Natural killer cell (primary cell): ENCODE results near the gene TUBB. TPM values are rescaled to one million over a fixed set of nuclear protein-coding genes. Genes with fewer than 3 reads are reported as not detected.
"Not testable (repeated sequence)": the region's sequence is repeated elsewhere in the genome, so short reads cannot be mapped to it uniquely, and the experiment has no call there.

Source experiments
- ATAC-seq, 3 donors: fragments of 150-1000 bp in 2 of 3; fragments of 200-7000 bp in 1 of 3; cut with Tn5 transposase; 1 replicate in 1 of 3; 2 replicates in 2 of 3; pipeline ENCODE4 v1.10.0; 2021; ENCODE audit warnings: mild to moderate bottlenecking in 2 of 3, moderate library complexity in 2 of 3
- DNase-seq, 2 donors: peaks; one replicate each; pipeline versions ENCODE4 v3.0.0 to v3.0.0-alpha.2; 2013 to 2021; ENCODE audit warnings: mixed read lengths in 1 of 2
- H3K27ac ChIP-seq: one replicate; pipeline ENCODE4 v1.5.1; 2013; ENCODE audit warnings: mild to moderate bottlenecking, low read length
- H3K27me3 ChIP-seq: one replicate; pipeline ENCODE4 v1.6.1; 2013; ENCODE audit warnings: low read length; ENCODE audit not compliant: control insufficient read depth, insufficient read depth
- H3K36me3 ChIP-seq: one replicate; pipeline ENCODE4 v1.6.1; 2013; ENCODE audit warnings: low read length; ENCODE audit not compliant: control insufficient read depth, insufficient read depth
- H3K4me1 ChIP-seq: one replicate; pipeline ENCODE4 v1.6.1; 2013; ENCODE audit warnings: low read length; ENCODE audit not compliant: control insufficient read depth, insufficient read depth
- H3K4me3 ChIP-seq: one replicate; pipeline ENCODE4 v1.5.1; 2013; ENCODE audit warnings: low read length
- H3K9me3 ChIP-seq: one replicate; pipeline ENCODE4 v1.6.1; 2013; ENCODE audit warnings: low read length; ENCODE audit not compliant: control insufficient read depth, insufficient read depth
- H3K27ac Mint-ChIP-seq, 2 donors: one replicate each; pipeline ENCODE4 v1.8.0; 2022; ENCODE audit warnings: mild to moderate bottlenecking in 2 of 2, mixed read lengths in 2 of 2, moderate library complexity in 1 of 2
- H3K27me3 Mint-ChIP-seq, 2 donors: one replicate each; pipeline ENCODE4 v1.8.0; 2022; ENCODE audit warnings: low read depth in 2 of 2, mixed read lengths in 2 of 2
- H3K36me3 Mint-ChIP-seq: one replicate; pipeline ENCODE4 v1.8.0; 2022; ENCODE audit warnings: mixed read lengths
- H3K4me1 Mint-ChIP-seq, 2 donors: one replicate each; pipeline ENCODE4 v1.8.0; 2022; ENCODE audit warnings: mixed read lengths in 2 of 2
- H3K4me3 Mint-ChIP-seq: one replicate; pipeline ENCODE4 v1.8.0; 2022; ENCODE audit warnings: mild to moderate bottlenecking, moderate library complexity, mixed read lengths
- H3K9me3 Mint-ChIP-seq, 2 donors: one replicate each; pipeline ENCODE4 v1.8.0; 2022; ENCODE audit warnings: mixed read lengths in 2 of 2
- CTCF ChIP-seq: fragments of 200-600 bp; IDR thresholded peaks from one replicate; pipeline ENCODE4 v1.8.0; 2022; ENCODE audit warnings: antibody characterized with exemption
- WGBS: methylation state at CpG from one replicate; pipeline ENCODE4 v1.1.7; 2013; ENCODE audit warnings: missing lambda C conversion rate; ENCODE audit not compliant: insufficient coverage; 5-methylcytosine and 5-hydroxymethylcytosine counted together
- intact Hi-C: fragments of 100-400 bp; cut with micrococcal nuclease; formaldehyde crosslinking; loops from one replicate; pipeline ENCODE4 v1.14.2; 2022
- total RNA-seq, 4 donors: library from RNA; stranded (reverse); fragments of 120-200 nt in 1 of 4; gene quantifications; one replicate each; pipeline versions ENCODE4 v1.2.3 to v1.2.4, GENCODE V29; 2013 to 2022

The TUBB gene
- total RNA-seq, 3 donors from 2014 or later (not counting 1 experiment from before 2014, with no cell fraction given), result 121 to 168 (median 127) TPM

- Histone ChIP-seq H3K27me3 (no peaks in the 10 kb centered on the region), H3K4me3 (no peak overlapping the region), H3K27ac (no peak overlapping the region), H3K4me1 (no peaks in the 10 kb centered on the region), H3K9me3 (no peaks in the 10 kb centered on the region), H3K36me3 (no peaks in the 10 kb centered on the region)
- no peaks in the 10 kb centered on the region for H3K36me3 Mint-ChIP-seq
- H3K27me3 Mint-ChIP-seq, result peaks cover 3% of the 10 kb centered on the region in 2 donors
- DNase-seq, result no peak
- WGBS, result 63% methylated on average over 12 of the region's 12 CpGs
- intact Hi-C loops, result no loop called here
- no peaks in the 10 kb centered on the region for H3K9me3 Mint-ChIP-seq
- peaks cover 0 to 6% of the 10 kb centered on the region in 2 donors for H3K4me1 Mint-ChIP-seq
- no peak for TF ChIP-seq CTCF
- no peak overlapping the region for H3K4me3 Mint-ChIP-seq
- peak in 1 of 3 donors; percentile 43 for ATAC-seq
- H3K27ac Mint-ChIP-seq, result no peak overlapping the region
These were observed 32.2 kb downstream of the TUBB start for GRCh38 chr6:30752157-30752927.

GRCh38 chr6:30754631-30755030, 34.5 kb downstream of the TUBB start:
- Histone ChIP-seq H3K4me3 (no peak overlapping the region), H3K27me3 (no peaks in the 10 kb centered on the region), H3K4me1 (no peaks in the 10 kb centered on the region), H3K27ac (no peak overlapping the region), H3K36me3 (no peaks in the 10 kb centered on the region), H3K9me3 (no peaks in the 10 kb centered on the region)
- no peak for ATAC-seq
- intact Hi-C loops, result no loop called here
- no peak for DNase-seq
- no peaks in the 10 kb centered on the region for H3K9me3 Mint-ChIP-seq
- no peak overlapping the region for H3K4me3 Mint-ChIP-seq
- 94% methylated on average over 3 of the region's 3 CpGs for WGBS
- H3K4me1 Mint-ChIP-seq, result no peaks in the 10 kb centered on the region
- no peak for TF ChIP-seq CTCF
- no peak overlapping the region for H3K27ac Mint-ChIP-seq
- H3K36me3 Mint-ChIP-seq, result no peaks in the 10 kb centered on the region
- H3K27me3 Mint-ChIP-seq, result peaks cover 4 to 7% of the 10 kb centered on the region in 2 donors

- H3K36me3 Mint-ChIP-seq, H3K9me3 Mint-ChIP-seq, H3K4me1 ChIP-seq, H3K36me3 ChIP-seq, intact Hi-C loops, H3K27ac ChIP-seq, H3K4me3 ChIP-seq, H3K27me3 Mint-ChIP-seq, H3K27me3 ChIP-seq, DNase-seq, ATAC-seq, H3K9me3 ChIP-seq, H3K4me1 Mint-ChIP-seq, H3K4me3 Mint-ChIP-seq, H3K27ac Mint-ChIP-seq: not testable (repeated sequence)
- 93% methylated on average over 7 of the region's 7 CpGs for WGBS
These were observed 36.4 kb downstream of the TUBB start for GRCh38 chr6:30756405-30757003.

- Mint-ChIP-seq H3K4me1 (no peaks in the 10 kb centered on the region), H3K9me3 (no peaks in the 10 kb centered on the region), H3K36me3 (no peaks in the 10 kb centered on the region), H3K27me3 (peaks cover 4 to 7% of the 10 kb centered on the region in 2 donors), H3K27ac (no peak overlapping the region), H3K4me3 (no peak overlapping the region)
- intact Hi-C loops, result no loop called here
- WGBS, result 100% methylated on average over 1 of the region's 1 CpG
- Histone ChIP-seq H3K4me1 (no peaks in the 10 kb centered on the region), H3K27me3 (no peaks in the 10 kb centered on the region), H3K36me3 (no peaks in the 10 kb centered on the region), H3K4me3 (no peak overlapping the region), H3K27ac (no peak overlapping the region), H3K9me3 (no peaks in the 10 kb centered on the region)
- no peak for TF ChIP-seq CTCF
- ATAC-seq (no peak), DNase-seq (no peak)
These were observed 37.2 kb downstream of the TUBB start for GRCh38 chr6:30757261-30757904.
